Stimulated activated effector memory CD8-positive, alpha-beta T cell treated with anti-CD3 and anti-CD28 coated beads, Interleukin-12 subunit alpha, Interleukin-12 subunit beta, amount 100 ng/mL, for 72 hours (primary cell): ENCODE data around the gene PIGM.

ENCODE experiments used
- ATAC-seq: fragments of 150-1000 bp; cut with Tn5 transposase; 2 replicates; pipeline ENCODE4 v1.10.0; 2021
- DNase-seq, 2 donors: peaks; one replicate each; pipeline ENCODE4 v3.0.0; 2021 to 2022; ENCODE audit warnings: low spot score in 2 of 2
- H3K27ac Mint-ChIP-seq: one replicate; pipeline ENCODE4 v1.8.0; 2022; ENCODE audit warnings: mild to moderate bottlenecking, mixed read lengths
- H3K36me3 Mint-ChIP-seq: one replicate; pipeline ENCODE4 v1.8.0; 2022; ENCODE audit warnings: mild to moderate bottlenecking, mixed read lengths
- H3K4me1 Mint-ChIP-seq: one replicate; pipeline ENCODE4 v1.8.0; 2022; ENCODE audit warnings: mixed read lengths
- H3K4me3 Mint-ChIP-seq: one replicate; pipeline ENCODE4 v1.8.0; 2022; ENCODE audit warnings: mild to moderate bottlenecking, mixed read lengths
- H3K9me3 Mint-ChIP-seq: one replicate; pipeline ENCODE4 v1.8.0; 2022; ENCODE audit warnings: mixed read lengths

Gene PIGM

DNA sequence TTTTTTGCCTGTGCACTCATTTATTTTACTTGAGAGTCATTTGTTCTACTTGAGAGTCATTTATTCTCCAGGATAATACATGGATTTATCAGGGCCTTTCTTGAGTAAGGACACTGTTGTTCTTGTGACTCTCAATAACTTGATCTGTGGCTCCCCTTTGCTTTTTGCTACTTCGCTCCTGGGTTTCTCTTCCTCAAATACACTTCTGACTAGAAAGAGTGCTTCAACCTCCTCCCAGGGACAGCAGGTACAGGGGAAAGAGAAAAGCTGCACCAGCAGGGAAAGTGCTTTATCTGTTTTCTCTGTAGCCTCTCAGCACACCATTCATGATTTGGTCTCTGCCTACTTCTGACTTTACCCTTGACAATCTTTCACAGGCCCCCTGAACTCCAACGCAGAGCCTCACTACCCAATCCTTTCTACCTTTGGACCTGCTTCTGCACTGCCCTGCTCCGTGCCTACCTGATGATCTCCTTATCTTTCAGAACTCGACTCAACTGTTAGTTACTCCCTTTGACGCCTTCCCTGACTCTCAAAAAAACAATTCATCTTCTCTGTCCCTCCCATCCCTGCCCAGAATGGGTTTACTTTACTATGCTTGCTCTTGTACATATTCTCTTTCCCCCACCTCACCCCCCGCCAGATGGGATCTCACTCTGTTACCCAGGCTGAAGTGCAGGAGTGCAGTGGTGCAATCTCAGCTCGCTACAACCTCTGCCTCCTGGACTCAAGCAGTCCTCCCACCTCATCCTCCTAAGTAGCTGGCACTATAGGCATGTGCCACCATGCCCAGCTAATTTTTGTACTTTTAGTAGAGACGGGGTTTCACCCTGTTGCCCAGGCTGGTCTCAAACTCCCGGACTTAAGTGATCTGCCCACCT lies 15.6 kb upstream of the PIGM start:
- Mint-ChIP-seq H3K36me3 (no peaks in the 10 kb centered on the region), H3K4me1 (peaks cover 14% of the 10 kb centered on the region), H3K4me3 (peak overlapping the region; percentile 54), H3K27ac (peak overlapping the region; percentile 79), H3K9me3 (no peaks in the 10 kb centered on the region)
- DNase-seq = no peak
- ATAC-seq = no peak

DNA sequence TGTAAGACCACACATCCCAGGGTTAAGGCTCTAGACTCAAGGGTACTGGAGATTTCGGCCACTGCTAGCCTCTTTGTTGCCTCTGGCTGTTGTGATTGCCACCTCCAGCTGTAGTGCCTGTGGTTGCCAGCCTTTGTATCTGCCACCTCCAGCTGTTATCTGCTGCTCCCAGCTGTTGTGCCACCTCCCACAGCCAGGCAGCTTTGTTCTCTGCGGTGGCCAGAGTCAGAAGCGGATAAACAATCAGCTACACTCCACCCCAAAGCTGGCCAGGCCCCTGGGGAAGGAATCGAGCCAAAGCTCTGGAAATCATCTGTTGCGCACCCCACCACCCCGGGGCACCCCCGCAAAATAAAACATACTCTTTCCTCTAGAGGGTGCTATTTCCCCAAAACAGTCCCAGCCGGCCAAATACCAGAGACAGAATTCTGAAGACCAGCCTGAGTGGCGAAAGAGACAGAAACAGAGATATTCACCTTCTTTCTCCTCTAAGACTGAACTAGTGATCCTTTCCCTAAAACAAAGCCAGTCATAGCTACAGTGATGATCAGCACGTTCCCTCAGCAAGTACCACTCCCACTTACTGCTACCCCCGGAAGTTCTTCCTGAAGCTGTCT lies 14.8 kb upstream of the PIGM start:
- Mint-ChIP-seq H3K27ac (peak overlapping the region; percentile 79), H3K4me3 (peak overlapping the region; percentile 54), H3K9me3 (no peaks in the 10 kb centered on the region), H3K4me1 (peaks cover 14% of the 10 kb centered on the region), H3K36me3 (no peaks in the 10 kb centered on the region)
- ATAC-seq = peak; percentile 76
- peak; percentile 20 to 65 for DNase-seq

DNA sequence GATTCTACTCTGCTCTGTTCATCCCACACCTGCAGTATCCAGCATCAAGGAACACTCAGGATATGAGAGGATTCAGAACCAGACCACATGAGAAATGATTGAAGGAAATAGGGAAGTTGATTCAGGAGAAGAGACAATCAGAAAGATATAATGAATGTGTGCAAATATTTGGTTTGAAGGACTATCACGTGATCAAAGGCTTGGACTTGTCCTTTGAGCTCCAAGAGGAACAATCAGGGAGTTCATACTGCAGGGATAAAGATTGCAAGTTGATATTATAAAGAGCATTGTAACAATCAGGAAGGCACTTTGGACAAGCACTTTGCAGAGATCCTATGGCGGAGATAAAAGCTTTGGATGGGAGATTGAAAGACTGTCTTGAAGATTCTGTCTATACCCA lies 13.9 kb upstream of the PIGM start:
- peaks cover 14% of the 10 kb centered on the region for H3K4me1 Mint-ChIP-seq
- ATAC-seq (no peak), DNase-seq (no peak)
- no peaks in the 10 kb centered on the region for H3K36me3 Mint-ChIP-seq
- no peak overlapping the region for H3K27ac Mint-ChIP-seq
- no peak overlapping the region for H3K4me3 Mint-ChIP-seq
- H3K9me3 Mint-ChIP-seq = no peaks in the 10 kb centered on the region

GRCh38 chr1:160043543-160043942 lies 11.8 kb upstream of the PIGM start:
- no peak for DNase-seq
- Mint-ChIP-seq H3K9me3 (no peaks in the 10 kb centered on the region), H3K4me1 (peaks cover 14% of the 10 kb centered on the region), H3K36me3 (no peaks in the 10 kb centered on the region), H3K27ac (no peak overlapping the region), H3K4me3 (no peak overlapping the region)
- no peak for ATAC-seq

- Mint-ChIP-seq H3K27ac (no peak overlapping the region), H3K9me3 (no peaks in the 10 kb centered on the region), H3K36me3 (no peaks in the 10 kb centered on the region), H3K4me3 (no peak overlapping the region), H3K4me1 (no peaks in the 10 kb centered on the region)
- ATAC-seq = no peak
- no peak for DNase-seq
Measured at GRCh38 chr1:160040476-160040875, 8.7 kb upstream of the PIGM start.

DNA sequence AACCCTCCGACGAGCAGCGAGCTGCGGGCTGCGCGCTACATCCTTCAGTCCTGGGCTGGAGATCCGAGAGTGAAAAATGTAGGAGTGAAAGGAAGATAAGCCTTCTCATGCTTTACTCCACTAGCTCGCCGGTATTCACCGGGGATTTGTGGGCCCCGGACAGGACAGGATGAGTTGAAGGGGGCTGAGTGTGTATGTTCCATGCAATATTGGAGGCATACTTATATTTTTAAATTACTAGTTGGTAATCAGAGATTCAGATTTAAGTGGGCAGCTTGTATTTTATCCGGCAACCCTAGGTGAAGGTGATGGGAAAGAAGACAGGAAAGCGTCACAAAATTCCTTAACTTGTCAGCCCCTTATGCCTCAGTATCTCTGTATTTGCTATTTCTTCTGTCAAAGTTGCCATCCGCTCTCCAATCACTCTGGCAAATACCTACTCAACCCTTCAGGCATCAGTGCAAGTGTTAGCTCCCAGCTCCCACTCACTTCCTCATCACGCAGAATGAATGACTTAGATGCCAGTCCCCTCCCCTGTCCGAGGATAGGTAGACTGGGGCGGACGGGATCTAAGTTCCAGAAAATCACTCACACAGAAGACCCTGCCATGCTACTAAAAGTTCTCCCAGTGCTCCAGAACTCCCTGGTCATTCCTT lies 503 bp upstream of the PIGM start:
- peak overlapping the region; percentile 92 for H3K27ac Mint-ChIP-seq
- peaks cover 30% of the 10 kb centered on the region for H3K4me1 Mint-ChIP-seq
- peak overlapping the region; percentile 94 for H3K4me3 Mint-ChIP-seq
- ATAC-seq = no peak
- H3K9me3 Mint-ChIP-seq = no peaks in the 10 kb centered on the region
- H3K36me3 Mint-ChIP-seq = peaks cover 6% of the 10 kb centered on the region
- DNase-seq = no peak

- Mint-ChIP-seq H3K9me3 (no peaks in the 10 kb centered on the region), H3K4me3 (peak overlapping the region; percentile 94), H3K4me1 (peaks cover 30% of the 10 kb centered on the region), H3K36me3 (peaks cover 10% of the 10 kb centered on the region), H3K27ac (peak overlapping the region; percentile 92)
- DNase-seq (peak in 1 of 2 donors; percentile 66), ATAC-seq (peak; percentile 47)
Measured at GRCh38 chr1:160030657-160031364, 979 bp downstream of the PIGM start.

- DNase-seq (no peak), ATAC-seq (no peak)
- Mint-ChIP-seq H3K4me1 (peaks cover 30% of the 10 kb centered on the region), H3K36me3 (peaks cover 10% of the 10 kb centered on the region), H3K9me3 (no peaks in the 10 kb centered on the region), H3K27ac (no peak overlapping the region), H3K4me3 (no peak overlapping the region)
Measured at GRCh38 chr1:160028426-160028825, 3.4 kb downstream of the PIGM start.

GRCh38 chr1:160025314-160025713 lies 6.5 kb downstream of the PIGM start:
- ATAC-seq (no peak), DNase-seq (no peak)
- peaks cover 3% of the 10 kb centered on the region for H3K4me1 Mint-ChIP-seq
- H3K36me3 Mint-ChIP-seq = peaks cover 5% of the 10 kb centered on the region
- H3K27ac Mint-ChIP-seq = no peak overlapping the region
- H3K4me3 Mint-ChIP-seq = no peak overlapping the region
- no peaks in the 10 kb centered on the region for H3K9me3 Mint-ChIP-seq

DNA sequence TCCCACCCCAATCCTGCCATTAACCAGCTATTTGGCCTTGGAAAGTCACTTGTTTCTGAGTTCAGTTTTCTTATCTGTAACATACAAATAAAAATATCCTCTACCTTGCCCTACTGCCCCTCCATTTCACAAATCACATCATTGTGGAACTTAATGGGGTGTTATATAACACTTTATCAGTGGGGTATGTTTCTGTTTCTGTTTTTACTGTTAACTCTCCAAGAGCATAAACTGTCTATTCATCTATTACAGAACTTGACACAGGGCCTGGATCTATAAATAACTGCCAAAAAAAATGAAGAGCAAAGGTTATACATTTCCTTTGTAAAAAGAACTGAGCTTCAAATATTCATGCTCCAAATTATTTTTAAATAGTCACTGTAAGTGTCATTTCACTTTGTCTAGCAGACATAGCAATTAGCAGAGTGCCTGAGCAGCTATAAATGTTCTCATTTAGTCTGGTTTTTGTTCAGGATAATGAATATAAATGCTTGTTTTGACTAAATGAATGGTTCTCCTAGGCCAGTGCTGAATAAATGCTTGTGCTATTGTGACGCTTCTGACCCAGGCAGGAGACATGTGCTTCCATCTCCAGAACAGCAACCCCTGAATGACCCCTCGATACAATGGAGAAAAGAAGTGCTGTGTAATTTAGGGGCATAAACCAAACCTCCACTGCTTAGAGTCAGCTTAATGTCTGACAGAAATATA lies 7.4 kb downstream of the PIGM start:
- H3K27ac Mint-ChIP-seq = no peak overlapping the region
- DNase-seq = no peak
- no peaks in the 10 kb centered on the region for H3K9me3 Mint-ChIP-seq
- peaks cover 5% of the 10 kb centered on the region for H3K36me3 Mint-ChIP-seq
- H3K4me1 Mint-ChIP-seq = no peaks in the 10 kb centered on the region
- H3K4me3 Mint-ChIP-seq = no peak overlapping the region
- ATAC-seq = no peak

DNA sequence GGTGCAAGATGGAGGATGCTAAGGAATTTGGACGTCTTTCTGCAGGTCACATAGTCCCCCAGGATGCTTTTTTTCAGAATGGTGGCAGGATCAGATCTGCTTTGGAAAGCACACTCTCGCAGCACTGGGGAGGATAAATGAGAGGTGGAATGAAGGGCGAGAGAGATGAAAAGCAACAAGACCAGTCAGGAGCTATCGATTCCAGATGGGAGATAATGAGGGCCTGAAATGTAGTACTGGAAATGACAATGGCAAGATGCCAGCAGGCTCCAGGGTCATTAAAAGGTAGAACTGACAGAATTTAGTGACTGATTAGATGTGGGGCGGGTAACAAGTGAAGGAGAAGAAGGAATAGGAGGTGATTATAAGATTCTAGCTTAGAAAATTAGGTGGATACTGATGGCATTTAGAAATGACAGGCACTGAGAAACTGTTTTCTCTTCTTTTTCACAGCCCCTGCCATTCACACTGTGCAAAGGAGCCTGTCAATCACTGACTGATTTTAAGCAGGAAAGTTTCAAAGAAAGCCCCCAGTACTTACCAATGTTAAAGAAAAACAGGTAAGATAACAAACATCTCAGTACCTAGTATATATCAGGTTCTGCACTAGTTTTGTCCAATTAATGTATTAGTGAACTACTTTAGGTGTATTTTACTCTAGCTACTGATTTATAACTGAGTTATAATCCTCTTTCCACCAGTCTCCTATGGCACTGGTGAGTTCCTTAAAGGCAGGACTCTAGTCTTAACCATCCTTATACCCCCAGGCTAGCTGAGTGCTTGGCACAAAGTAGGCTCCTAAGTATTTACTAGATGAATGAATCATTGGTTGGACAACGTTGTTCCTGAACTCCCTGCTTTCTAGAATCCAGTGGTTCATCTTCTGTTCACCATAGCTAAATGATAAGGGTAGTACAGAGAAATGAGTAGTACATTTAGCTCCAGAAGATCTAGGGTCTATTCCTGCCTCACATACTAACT lies 9.2 kb downstream of the PIGM start:
- Mint-ChIP-seq H3K4me1 (peaks cover 11% of the 10 kb centered on the region), H3K9me3 (no peaks in the 10 kb centered on the region), H3K36me3 (peaks cover 5% of the 10 kb centered on the region), H3K4me3 (no peak overlapping the region), H3K27ac (no peak overlapping the region)
- DNase-seq (no peak), ATAC-seq (no peak)

DNA sequence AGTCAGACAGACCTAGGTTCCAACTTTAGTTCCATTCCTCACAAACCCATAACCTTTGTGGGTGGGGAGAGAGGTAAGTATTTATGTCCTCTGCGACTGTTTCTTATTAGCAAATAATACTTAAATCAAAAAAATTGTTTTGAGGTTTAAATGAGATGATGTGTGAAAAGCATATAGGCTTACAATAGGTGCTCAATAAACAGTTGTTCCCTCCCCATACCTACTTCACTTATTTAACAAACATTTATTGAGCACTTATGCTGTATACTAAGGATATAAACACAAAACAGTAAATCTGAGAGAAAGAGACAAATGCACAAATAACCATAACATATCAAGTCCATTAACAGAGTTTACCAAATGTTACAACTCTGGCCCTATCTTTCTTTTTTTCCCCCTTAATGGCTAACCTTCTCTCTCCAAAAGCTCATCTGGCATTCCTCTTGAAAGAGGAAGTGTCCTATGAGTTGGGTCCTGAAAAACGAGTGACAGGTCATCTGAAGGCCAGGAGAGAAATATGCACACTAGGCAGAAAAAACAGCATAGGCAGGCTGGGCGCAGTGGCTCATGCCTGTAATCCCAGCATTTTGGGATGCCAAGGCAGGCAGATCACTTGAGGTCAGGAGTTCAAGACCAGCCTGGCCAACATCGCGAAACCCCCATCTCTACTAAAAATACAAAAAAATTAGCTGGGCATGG lies 10.3 kb downstream of the PIGM start:
- no peaks in the 10 kb centered on the region for H3K9me3 Mint-ChIP-seq
- no peaks in the 10 kb centered on the region for H3K36me3 Mint-ChIP-seq
- no peak for ATAC-seq
- no peak overlapping the region for H3K4me3 Mint-ChIP-seq
- DNase-seq = no peak
- no peak overlapping the region for H3K27ac Mint-ChIP-seq
- peaks cover 11% of the 10 kb centered on the region for H3K4me1 Mint-ChIP-seq

- H3K36me3 Mint-ChIP-seq = no peaks in the 10 kb centered on the region
Measured at GRCh38 chr1:160020196-160020595, 11.6 kb downstream of the PIGM start.

More at GRCh38 chr1:160020196-160020595, 11.6 kb downstream of the PIGM start:
- no peak overlapping the region for H3K4me3 Mint-ChIP-seq
- ATAC-seq = no peak
- DNase-seq = no peak
- H3K4me1 Mint-ChIP-seq = peaks cover 11% of the 10 kb centered on the region
- no peak overlapping the region for H3K27ac Mint-ChIP-seq
- H3K9me3 Mint-ChIP-seq = no peaks in the 10 kb centered on the region
